HEK293T (cell line): ENCODE results near the gene DOCK1.

ENCODE experiments used
- CTCF ChIA-PET: fragments of 350-600 bp; formaldehyde crosslinking; extraction: SDS; loops from one replicate; lab custom pipeline; 2021; ENCODE audit warnings: antibody characterized with exemption, inconsistent platforms; lab: Yijun Ruan, JAX
- POLR2A ChIA-PET: fragments of 350-600 bp; formaldehyde crosslinking; extraction: SDS; loops from one replicate; lab custom pipeline; 2020; ENCODE audit warnings: antibody characterized with exemption, inconsistent platforms; lab: Yijun Ruan, JAX
- DNase-seq: peaks from one replicate; pipeline ENCODE4 v3.0.0; 2012; ENCODE audit warnings: mixed read lengths; ENCODE audit errors: extremely low spot score
- ARNT ChIP-seq: fragments of 450-650 bp; IDR thresholded peaks from 2 replicates; pipeline ENCODE4 v1.6.1; 2017; ENCODE audit warnings: mild to moderate bottlenecking
- BHLHE40 ChIP-seq: fragments of 450-650 bp; IDR thresholded peaks from 2 replicates; pipeline ENCODE4 v1.6.1; 2016; ENCODE audit warnings: mild to moderate bottlenecking, moderate library complexity, borderline replicate concordance
- CTBP1 ChIP-seq: fragments of 450-650 bp; IDR thresholded peaks from 2 replicates; pipeline ENCODE4 v1.6.1; 2016; ENCODE audit warnings: borderline replicate concordance
- ELF4 ChIP-seq: fragments of 450-650 bp; IDR thresholded peaks from 2 replicates; pipeline ENCODE4 v1.6.1; 2017; ENCODE audit warnings: antibody characterized with exemption
- FOXA1 ChIP-seq: fragments of 450-650 bp; IDR thresholded peaks from 2 replicates; pipeline ENCODE4 v1.6.1; 2016; ENCODE audit warnings: mild to moderate bottlenecking
- FOXK2 ChIP-seq: fragments of 450-650 bp; IDR thresholded peaks from 2 replicates; pipeline ENCODE4 v1.6.1; 2016; ENCODE audit warnings: mild to moderate bottlenecking
- FOXM1 ChIP-seq: fragments of 450-650 bp; IDR thresholded peaks from 2 replicates; pipeline ENCODE4 v1.6.1; 2017; ENCODE audit warnings: mild to moderate bottlenecking, borderline replicate concordance
- HDGF ChIP-seq: fragments of 450-650 bp; IDR thresholded peaks from 2 replicates; pipeline ENCODE4 v1.6.1; 2017; ENCODE audit warnings: antibody characterized with exemption, borderline replicate concordance
- L3MBTL2 ChIP-seq: fragments of 450-650 bp; conservative IDR thresholded peaks from 2 replicates; pipeline ENCODE4 v1.6.1; 2016; ENCODE audit warnings: mild to moderate bottlenecking
- LEF1 ChIP-seq: fragments of 450-650 bp; IDR thresholded peaks from 2 replicates; pipeline ENCODE4 v1.6.1; 2017; ENCODE audit warnings: mild to moderate bottlenecking, borderline replicate concordance
- NFRKB ChIP-seq: fragments of 450-650 bp; IDR thresholded peaks from 2 replicates; pipeline ENCODE4 v1.6.1; 2016; ENCODE audit warnings: mild to moderate bottlenecking, moderate library complexity
- PKNOX1 ChIP-seq: fragments of 450-650 bp; IDR thresholded peaks from 2 replicates; pipeline ENCODE4 v1.6.1; 2016
- SP1 ChIP-seq: fragments of 450-650 bp; IDR thresholded peaks from 2 replicates; pipeline ENCODE4 v1.6.1; 2017
- SUZ12 ChIP-seq: fragments of 450-650 bp; IDR thresholded peaks from 2 replicates; pipeline ENCODE4 v1.6.1; 2016; ENCODE audit warnings: mild to moderate bottlenecking
- TARDBP ChIP-seq: fragments of 450-650 bp; IDR thresholded peaks from 2 replicates; pipeline ENCODE4 v1.6.1; 2016
- ZNF384 ChIP-seq: fragments of 450-650 bp; IDR thresholded peaks from 2 replicates; pipeline ENCODE4 v1.6.1; 2016

The DOCK1 gene

GRCh38 chr10:127353544-127353943 lies 448.3 kb downstream of the DOCK1 start:
- TF ChIP-seq L3MBTL2 (no peak), ZNF384 (no peak), FOXK2 (no peak), TARDBP (no peak), BHLHE40 (no peak), ARNT (no peak)
- CTCF ChIA-PET: interaction anchor here (1.0 kb wide), 1 partner anchor 110 kb away, joined by 3 read pairs; no protein-coding TSS in a partner anchor
- POLR2A ChIA-PET: no interaction called here
- DNase-seq: no peak

GRCh38 chr10:127354255-127354654 lies 449.0 kb downstream of the DOCK1 start:
- no peak for DNase-seq
- TF ChIP-seq HDGF (no peak), LEF1 (no peak), FOXM1 (no peak), NFRKB (no peak), L3MBTL2 (no peak), ELF4 (no peak), TARDBP (no peak), SP1 (no peak), BHLHE40 (no peak), PKNOX1 (no peak), ARNT (no peak), SUZ12 (no peak), ZNF384 (no peak), FOXA1 (no peak), CTBP1 (no peak), FOXK2 (no peak)
- CTCF ChIA-PET: interaction anchor here (1.0 kb wide), 1 partner anchor 111 kb away, joined by 3 read pairs; no protein-coding TSS in a partner anchor
- POLR2A ChIA-PET: no interaction called here

- TF ChIP-seq L3MBTL2 (no peak), TARDBP (no peak), FOXA1 (no peak), LEF1 (no peak), NFRKB (no peak), ZNF384 (no peak), CTBP1 (no peak), ELF4 (no peak), SUZ12 (no peak), BHLHE40 (no peak), SP1 (no peak), HDGF (no peak), FOXM1 (no peak), PKNOX1 (no peak), FOXK2 (no peak), ARNT (no peak)
- DNase-seq: no peak
- POLR2A ChIA-PET: no interaction called here
- CTCF ChIA-PET: no interaction called here
Observed at GRCh38 chr10:127354992-127355391, 449.8 kb downstream of the DOCK1 start.

- DNase-seq: no peak
- TF ChIP-seq CTBP1 (no peak), ELF4 (no peak), TARDBP (no peak), ZNF384 (no peak), L3MBTL2 (no peak), FOXA1 (no peak), SUZ12 (no peak), NFRKB (no peak), PKNOX1 (no peak), HDGF (no peak), ARNT (no peak)
- ChIA-PET CTCF (no interaction called here), POLR2A (no interaction called here)
Observed at GRCh38 chr10:127356360-127356759, 451.1 kb downstream of the DOCK1 start.

- ChIA-PET CTCF (no interaction called here), POLR2A (no interaction called here)
- DNase-seq: no peak
- TF ChIP-seq SP1 (no peak), NFRKB (no peak), FOXK2 (no peak), CTBP1 (no peak), PKNOX1 (no peak), FOXA1 (no peak), LEF1 (no peak), L3MBTL2 (no peak)
Observed at GRCh38 chr10:127357265-127357664, 452.0 kb downstream of the DOCK1 start.

- ChIA-PET POLR2A (no interaction called here), CTCF (no interaction called here)
- TF ChIP-seq ZNF384 (no peak), FOXA1 (no peak), TARDBP (no peak), ARNT (no peak), PKNOX1 (no peak), BHLHE40 (no peak), FOXK2 (no peak), HDGF (no peak), NFRKB (no peak), L3MBTL2 (no peak), ELF4 (no peak), LEF1 (no peak), CTBP1 (no peak), FOXM1 (no peak), SUZ12 (no peak), SP1 (no peak)
- no peak for DNase-seq
Observed at GRCh38 chr10:127358337-127358736, 453.1 kb downstream of the DOCK1 start.
